Mammary microvascular endothelial cell (primary cell): ENCODE measurements around the gene SYT1. TPM values are rescaled to one million over a fixed set of nuclear protein-coding genes. Genes with fewer than 3 reads are reported as not detected.

Experiments used
- total RNA-seq: library from RNA; depleted of rRNA; stranded (reverse); fragments of >200 nt; gene quantifications from 2 replicates; pipeline ENCODE4 v1.2.3, GENCODE V29; 2015

The SYT1 gene
- 6.2 and 6.9 TPM in 2 replicates for total RNA-seq

GRCh38 chr12:78864403-78864869 lies at the start of gene SYT1:
SYT1 (plus strand) TSS chr12:78864774.

